HFFc6 (cell line): ENCODE data around the gene PLXNA4. TPM values are rescaled to one million over a fixed set of nuclear protein-coding genes. Genes with fewer than 3 reads are reported as not detected.

ENCODE experiments used
- DNase-seq: peaks from one replicate; pipeline ENCODE4 v3.0.0-alpha.2; 2018
- H3K27ac Mint-ChIP-seq: 2 replicates; pipeline ENCODE4 v1.8.0; 2020; ENCODE audit warnings: mild to moderate bottlenecking, mixed read lengths
- H3K27me3 Mint-ChIP-seq: 2 replicates; pipeline ENCODE4 v1.8.0; 2021; ENCODE audit warnings: mild to moderate bottlenecking, moderate library complexity, mixed read lengths; ENCODE audit not compliant: insufficient read depth
- H3K36me3 Mint-ChIP-seq: 2 replicates; pipeline ENCODE4 v1.8.0; 2021; ENCODE audit warnings: low read depth, mixed read lengths
- H3K4me1 Mint-ChIP-seq: 2 replicates; pipeline ENCODE4 v1.8.0; 2020; ENCODE audit warnings: low read depth, mixed read lengths
- H3K4me3 Mint-ChIP-seq: 2 replicates; pipeline ENCODE4 v1.8.0; 2020; ENCODE audit warnings: mild to moderate bottlenecking, moderate library complexity, mixed read lengths
- H3K9me3 Mint-ChIP-seq: 2 replicates; pipeline ENCODE4 v1.8.0; 2020; ENCODE audit warnings: mild to moderate bottlenecking, mixed read lengths
- total RNA-seq, 6 experiments: library from RNA; stranded (reverse); fragmentation: NEBNext Ultra II Directional; extraction: Animal tissue kit (Norgen Biotek cat#: 25700); gene quantifications; 2 replicates in 1 of 6; 3 replicates in 5 of 6; pipeline ENCODE4 v1.2.3, GENCODE V29; 2021
- TF ChIP-seq, protein P1 (sequence below): fragments of 200-600 bp; sonication (generic); IDR thresholded peaks from 2 replicates; pipeline ENCODE4 v1.5.0; 2021; ENCODE audit warnings: antibody characterized with exemption, mild to moderate bottlenecking

The PLXNA4 gene
- total RNA-seq, 6 experiments from 2014 or later: 0.02 to 0.14 (median 0.05) TPM; not detected in 2

DNA sequence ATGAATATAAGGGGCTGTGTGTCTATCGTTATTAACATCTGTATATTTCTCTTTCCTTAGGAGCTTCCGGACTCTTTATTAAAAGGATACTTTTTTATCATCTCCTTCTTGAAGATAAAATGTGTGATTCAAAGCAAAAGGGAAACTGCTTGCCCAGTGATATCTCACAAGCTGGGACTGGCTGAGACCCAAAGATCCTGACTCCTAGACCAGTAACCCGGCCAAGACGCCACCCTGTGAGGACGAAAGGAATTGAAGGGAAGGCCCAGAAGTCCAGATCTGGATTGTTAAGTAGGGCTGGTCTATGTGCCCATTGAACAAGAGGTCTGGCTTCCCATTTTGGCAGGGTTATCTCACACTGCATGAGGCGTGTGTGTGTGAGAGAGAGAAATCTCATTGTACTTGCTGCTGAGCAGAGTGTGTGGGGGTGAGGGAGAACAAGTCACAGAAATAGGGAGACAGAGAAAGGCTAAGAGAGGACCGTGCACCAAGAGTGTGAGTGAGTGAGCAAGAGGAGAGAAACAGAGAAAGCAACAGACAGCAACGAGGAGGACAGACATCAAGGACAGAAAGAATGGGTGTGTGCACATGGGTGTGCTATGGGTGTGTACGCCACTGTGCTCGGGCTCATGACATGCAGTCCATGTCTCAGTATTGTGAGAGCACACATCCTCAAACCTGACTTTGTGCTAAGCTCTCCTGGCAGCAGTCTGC, 75.4 kb downstream of the PLXNA4 start:
- TF ChIP-seq, protein P1, sequence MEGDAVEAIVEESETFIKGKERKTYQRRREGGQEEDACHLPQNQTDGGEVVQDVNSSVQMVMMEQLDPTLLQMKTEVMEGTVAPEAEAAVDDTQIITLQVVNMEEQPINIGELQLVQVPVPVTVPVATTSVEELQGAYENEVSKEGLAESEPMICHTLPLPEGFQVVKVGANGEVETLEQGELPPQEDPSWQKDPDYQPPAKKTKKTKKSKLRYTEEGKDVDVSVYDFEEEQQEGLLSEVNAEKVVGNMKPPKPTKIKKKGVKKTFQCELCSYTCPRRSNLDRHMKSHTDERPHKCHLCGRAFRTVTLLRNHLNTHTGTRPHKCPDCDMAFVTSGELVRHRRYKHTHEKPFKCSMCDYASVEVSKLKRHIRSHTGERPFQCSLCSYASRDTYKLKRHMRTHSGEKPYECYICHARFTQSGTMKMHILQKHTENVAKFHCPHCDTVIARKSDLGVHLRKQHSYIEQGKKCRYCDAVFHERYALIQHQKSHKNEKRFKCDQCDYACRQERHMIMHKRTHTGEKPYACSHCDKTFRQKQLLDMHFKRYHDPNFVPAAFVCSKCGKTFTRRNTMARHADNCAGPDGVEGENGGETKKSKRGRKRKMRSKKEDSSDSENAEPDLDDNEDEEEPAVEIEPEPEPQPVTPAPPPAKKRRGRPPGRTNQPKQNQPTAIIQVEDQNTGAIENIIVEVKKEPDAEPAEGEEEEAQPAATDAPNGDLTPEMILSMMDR: peak; percentile 37
- H3K36me3 Mint-ChIP-seq: no peaks in the 10 kb centered on the region
- H3K27ac Mint-ChIP-seq: no peak overlapping the region
- DNase-seq: no peak
- no peaks in the 10 kb centered on the region for H3K9me3 Mint-ChIP-seq
- H3K27me3 Mint-ChIP-seq: peaks cover 22% of the 10 kb centered on the region
- peaks cover 14% of the 10 kb centered on the region for H3K4me1 Mint-ChIP-seq
- H3K4me3 Mint-ChIP-seq: no peak overlapping the region

DNA sequence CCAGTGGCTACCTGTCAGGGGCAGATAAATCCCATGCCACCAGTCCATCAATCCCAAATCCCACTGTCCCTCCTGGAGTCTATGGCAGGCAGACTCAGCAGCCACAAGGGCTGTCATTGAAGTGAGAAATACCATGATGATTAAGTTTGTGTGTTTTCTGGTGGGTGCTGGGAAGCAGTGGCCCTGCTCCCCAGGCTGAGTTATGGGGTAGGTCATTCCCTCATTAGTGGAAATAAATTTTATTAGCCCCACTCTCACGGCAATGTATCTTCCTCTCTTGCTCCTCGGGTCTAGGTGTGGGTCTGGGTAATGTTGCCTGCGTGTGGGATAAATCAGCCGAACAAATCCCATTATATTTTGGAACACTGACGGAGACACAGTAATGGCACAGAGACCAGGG, 76.8 kb downstream of the PLXNA4 start:
- TF ChIP-seq, protein P1: no peak
- Mint-ChIP-seq H3K9me3 (no peaks in the 10 kb centered on the region), H3K4me3 (no peak overlapping the region), H3K27ac (no peak overlapping the region), H3K36me3 (no peaks in the 10 kb centered on the region), H3K4me1 (peaks cover 14% of the 10 kb centered on the region), H3K27me3 (peaks cover 28% of the 10 kb centered on the region)
- no peak for DNase-seq

GRCh38 chr7:132499065-132499464, 77.2 kb downstream of the PLXNA4 start:
- H3K36me3 Mint-ChIP-seq: no peaks in the 10 kb centered on the region
- H3K4me1 Mint-ChIP-seq: peaks cover 14% of the 10 kb centered on the region
- H3K4me3 Mint-ChIP-seq: no peak overlapping the region
- peaks cover 26% of the 10 kb centered on the region for H3K27me3 Mint-ChIP-seq
- H3K9me3 Mint-ChIP-seq: no peaks in the 10 kb centered on the region
- DNase-seq: no peak
- no peak overlapping the region for H3K27ac Mint-ChIP-seq
- TF ChIP-seq, protein P1: no peak

DNA sequence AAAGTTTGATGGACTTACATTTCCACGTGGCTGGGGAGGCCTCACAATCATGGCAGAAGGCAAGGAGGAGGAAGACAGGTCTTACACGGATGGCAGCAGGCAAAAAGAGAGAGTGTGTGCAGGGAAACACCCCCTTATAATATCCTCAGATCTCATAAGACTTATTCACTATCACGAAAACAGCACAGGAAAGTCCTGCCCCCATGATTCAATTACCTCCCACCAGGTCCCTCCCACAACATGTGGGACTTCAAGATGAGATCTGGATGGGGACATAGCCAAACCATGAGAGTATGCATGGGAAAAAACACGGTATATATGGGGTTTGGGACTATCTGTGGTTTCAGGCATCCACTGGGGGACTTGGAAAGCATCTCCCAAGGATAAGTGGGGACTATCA, 78.0 kb downstream of the PLXNA4 start:
- Mint-ChIP-seq H3K9me3 (no peaks in the 10 kb centered on the region), H3K4me3 (no peak overlapping the region), H3K36me3 (no peaks in the 10 kb centered on the region), H3K4me1 (peaks cover 14% of the 10 kb centered on the region), H3K27me3 (peaks cover 21% of the 10 kb centered on the region), H3K27ac (no peak overlapping the region)
- TF ChIP-seq, protein P1: no peak
- no peak for DNase-seq

DNA sequence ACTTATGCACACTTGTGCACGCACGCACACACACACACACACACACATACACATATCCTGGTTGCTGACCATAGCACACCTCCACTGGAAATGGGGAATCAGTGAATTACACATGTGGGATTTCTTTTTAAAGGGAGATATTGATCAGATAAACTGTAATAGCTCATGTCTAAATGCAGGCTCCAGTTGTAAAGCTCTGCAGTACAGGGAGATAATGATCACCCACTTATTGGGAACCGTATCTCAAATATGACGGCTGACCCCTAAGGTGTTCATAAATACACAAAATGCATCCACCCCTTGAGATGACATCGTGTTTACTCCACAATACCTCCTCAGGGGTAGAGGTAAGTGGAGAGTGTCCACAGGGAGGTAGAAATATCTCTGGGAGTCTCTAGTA, 79.2 kb downstream of the PLXNA4 start:
- peaks cover 21% of the 10 kb centered on the region for H3K27me3 Mint-ChIP-seq
- no peak overlapping the region for H3K27ac Mint-ChIP-seq

More for the DNA sequence above, 79.2 kb downstream of the PLXNA4 start:
- H3K9me3 Mint-ChIP-seq: no peaks in the 10 kb centered on the region
- H3K36me3 Mint-ChIP-seq: no peaks in the 10 kb centered on the region
- no peak for DNase-seq
- H3K4me3 Mint-ChIP-seq: no peak overlapping the region
- TF ChIP-seq, protein P1: no peak
- H3K4me1 Mint-ChIP-seq: peaks cover 17% of the 10 kb centered on the region
